T-helper 1 cell treated with Interleukin-12 subunit alpha and Interleukin-12 subunit beta and Interleukin-4 antibody, amounts not matched to agents 30 ng/mL and 1 ng/mL, for 36 hours (primary cell): ENCODE results near the gene UBE2O. TPM values are rescaled to one million over a fixed set of nuclear protein-coding genes. Genes with fewer than 3 reads are reported as not detected.

Experiments used
- intact Hi-C: fragments of 100-400 bp; cut with micrococcal nuclease; formaldehyde crosslinking; loops from one replicate; pipeline ENCODE4 v1.15.1; 2024
- total RNA-seq: library from RNA; stranded (reverse); gene quantifications from 2 replicates; pipeline ENCODE4 v1.2.3, GENCODE V29; 2022

The UBE2O gene
- total RNA-seq, 1 donor from 2014 or later: 41.9 TPM

- intact Hi-C loops: no loop called here
Observed at GRCh38 chr17:76419576-76420260, 33.2 kb downstream of the UBE2O start.

- intact Hi-C loops: no loop called here
Observed at GRCh38 chr17:76417499-76418143, 35.3 kb downstream of the UBE2O start.

GRCh38 chr17:76416899-76417298 is 36.1 kb downstream of the UBE2O start:
- intact Hi-C loops: no loop called here

- intact Hi-C loops: no loop called here
Observed at GRCh38 chr17:76416457-76416856, 36.5 kb downstream of the UBE2O start.

GRCh38 chr17:76415786-76416185 is 37.2 kb downstream of the UBE2O start:
- intact Hi-C loops: no loop called here

GRCh38 chr17:76414334-76415295 is 38.3 kb downstream of the UBE2O start:
- intact Hi-C loops: no loop called here

GRCh38 chr17:76411247-76411646 is 41.7 kb downstream of the UBE2O start:
- intact Hi-C loops: no loop called here

- intact Hi-C loops: no loop called here
Observed at GRCh38 chr17:76410328-76410965, 42.5 kb downstream of the UBE2O start.

GRCh38 chr17:76408037-76408849 is 44.7 kb downstream of the UBE2O start:
- intact Hi-C loops: loop anchor here (1.0 to 2.0 kb wide), 5 partner anchors 45 to 139 kb away; partner anchors contain the start of gene UBE2O

- intact Hi-C loops: no loop called here
Observed at GRCh38 chr17:76407509-76407908, 45.4 kb downstream of the UBE2O start.

GRCh38 chr17:76405967-76406647 is 46.8 kb downstream of the UBE2O start:
- intact Hi-C loops: no loop called here

GRCh38 chr17:76405607-76405966 is 47.4 kb downstream of the UBE2O start:
- intact Hi-C loops: no loop called here

- intact Hi-C loops: no loop called here
Observed at GRCh38 chr17:76404976-76405563, 47.9 kb downstream of the UBE2O start.

- intact Hi-C loops: no loop called here
Observed at GRCh38 chr17:76404256-76404655, 48.7 kb downstream of the UBE2O start.

GRCh38 chr17:76402711-76403110 is 50.2 kb downstream of the UBE2O start:
- intact Hi-C loops: no loop called here

GRCh38 chr17:76399175-76400172 is 53.5 kb downstream of the UBE2O start:
- intact Hi-C loops: loop anchor here (5.0 kb wide), 1 partner anchor 387 kb away; no protein-coding TSS in a partner anchor

- intact Hi-C loops: loop anchor here (1.0 to 5.0 kb wide), 4 partner anchors 13 to 386 kb away; no protein-coding TSS in a partner anchor
Observed at GRCh38 chr17:76398523-76399174, 54.3 kb downstream of the UBE2O start.
